H1 (cell line): Measurements from ENCODE around the gene ZNF888. TPM values are rescaled to one million over a fixed set of nuclear protein-coding genes. Genes with fewer than 3 reads are reported as not detected.
A peak's percentile ranks its signal among the peaks of the same experiment; 100 is the strongest.

ENCODE experiments used
- CTCF ChIA-PET: fragments of 300-600 bp; sonication (Branson Sonifier 250); formaldehyde crosslinking; loops from one replicate; lab custom pipeline; 2021; ENCODE audit not compliant: partially characterized antibody; lab: Charles Lee
- POLR2A ChIA-PET: fragments of 300-600 bp; sonication (Branson Sonifier 250); formaldehyde crosslinking; loops from one replicate; lab custom pipeline; 2021; ENCODE audit warnings: inconsistent platforms; ENCODE audit not compliant: partially characterized antibody; lab: Charles Lee
- DNase-seq, 2 experiments: peaks; one replicate each; pipeline versions ENCODE4 v3.0.0 to v3.0.0-alpha.2; 2010 to 2022; ENCODE audit warnings: low spot score in 2 of 2, low read depth in 1 of 2, mixed read lengths in 1 of 2
- FAIRE-seq: peaks from 2 replicates; lab custom pipeline; 2011; peaks lifted over from hg19 to GRCh38; lab: Jason Lieb, UNC
- H2AFZ ChIP-seq: 2 replicates; pipeline ENCODE4 v1.8.1; 2012; ENCODE audit warnings: low read length, inconsistent platforms
- H2AK5ac ChIP-seq: 2 replicates; pipeline ENCODE4 v1.6.1; 2013; ENCODE audit warnings: low read depth, low read length
- H2BK120ac ChIP-seq: replicated peaks from 2 replicates; pipeline ENCODE3; 2013; ENCODE audit warnings: low read depth, low read length, inconsistent platforms
- H2BK12ac ChIP-seq: 2 replicates; pipeline ENCODE4 v1.6.1; 2013; ENCODE audit warnings: low read depth, low read length
- H2BK15ac ChIP-seq: 2 replicates; pipeline ENCODE4 v1.6.1; 2013; ENCODE audit warnings: low read length
- H2BK20ac ChIP-seq: 2 replicates; pipeline ENCODE4 v1.6.1; 2013; ENCODE audit warnings: low read length
- H2BK5ac ChIP-seq: 2 replicates; pipeline ENCODE4 v1.6.1; 2013; ENCODE audit warnings: low read depth, low read length
- H3K14ac ChIP-seq: 2 replicates; pipeline ENCODE4 v1.6.1; 2013; ENCODE audit warnings: inconsistent platforms; ENCODE audit not compliant: insufficient read length
- H3K18ac ChIP-seq: 2 replicates; pipeline ENCODE4 v1.6.1; 2013; ENCODE audit warnings: low read length; ENCODE audit errors: extremely low read depth
- H3K23ac ChIP-seq: 2 replicates; pipeline ENCODE4 v1.6.1; 2013; ENCODE audit warnings: inconsistent platforms; ENCODE audit not compliant: insufficient read length
- H3K23me2 ChIP-seq: 2 replicates; pipeline ENCODE4 v1.6.1; 2013; ENCODE audit warnings: low read depth, low read length
- H3K27ac ChIP-seq: 2 replicates; pipeline ENCODE4 v1.6.1; 2011; ENCODE audit warnings: low read depth, low read length, inconsistent platforms
- H3K27me3 ChIP-seq, 4 experiments: replicated peaks in 1 of 4; 1 replicate in 1 of 4; 2 replicates in 3 of 4; pipeline versions ENCODE4 v1.6.1 to v1.8.1; 2011 to 2013; ENCODE audit warnings: low read length in 3 of 4, mild to moderate bottlenecking in 3 of 4, inconsistent platforms in 2 of 4, mixed read lengths in 2 of 4, moderate library complexity in 1 of 4; ENCODE audit not compliant: control insufficient read depth in 3 of 4, insufficient read depth in 3 of 4; ENCODE audit errors: extremely low read depth in 1 of 4
- H3K36me3 ChIP-seq, 4 experiments: 2 replicates each; pipeline versions ENCODE4 v1.6.1 to v1.8.1; 2011 to 2013; ENCODE audit warnings: mild to moderate bottlenecking in 4 of 4, low read length in 3 of 4, moderate library complexity in 2 of 4, control low read depth in 1 of 4, inconsistent platforms in 1 of 4; ENCODE audit not compliant: insufficient read depth in 4 of 4, control insufficient read depth in 2 of 4
- H3K4ac ChIP-seq: replicated peaks from 2 replicates; pipeline ENCODE3; 2013; ENCODE audit warnings: low read length, low read depth, mixed read lengths, inconsistent platforms; ENCODE audit not compliant: insufficient read length
- H3K4me1 ChIP-seq, 4 experiments: replicated peaks in 1 of 4; 1 replicate in 1 of 4; 2 replicates in 3 of 4; pipeline versions ENCODE4 v1.6.1 to v1.8.1; 2011 to 2013; ENCODE audit warnings: low read length in 3 of 4, inconsistent platforms in 2 of 4, mixed read lengths in 1 of 4; ENCODE audit not compliant: insufficient read depth in 4 of 4, control insufficient read depth in 3 of 4
- H3K4me2 ChIP-seq, 2 experiments: 2 replicates each; pipeline versions ENCODE4 v1.6.1 to v1.8.1; 2011 to 2013; ENCODE audit warnings: low read depth in 2 of 2, low read length in 2 of 2, control low read depth in 1 of 2, inconsistent platforms in 1 of 2, mild to moderate bottlenecking in 1 of 2; ENCODE audit not compliant: insufficient read depth in 1 of 2
- H3K4me3 ChIP-seq, 4 experiments: fragments of 200-600, 300-600 bp in 1 of 4; sonication (generic), shearing (Covaris generic), sonication (Bioruptor Twin) in 1 of 4; 2 replicates each; pipeline versions ENCODE4 v1.5.1 to v1.8.1; 2011 to 2016; ENCODE audit warnings: low read length in 4 of 4, low read depth in 3 of 4, control low read depth in 2 of 4, inconsistent platforms in 2 of 4, mild to moderate bottlenecking in 2 of 4, mixed read lengths in 1 of 4, moderate library complexity in 1 of 4; ENCODE audit not compliant: insufficient read depth in 2 of 4; ENCODE audit errors: extremely low read depth in 1 of 4
- H3K56ac ChIP-seq: replicated peaks from 2 replicates; pipeline ENCODE3; 2013; ENCODE audit warnings: low read depth, mild to moderate bottlenecking, mixed read lengths, low read length, inconsistent platforms; ENCODE audit not compliant: insufficient read length
- H3K79me1 ChIP-seq: 2 replicates; pipeline ENCODE4 v1.6.1; 2013; ENCODE audit warnings: low read depth, low read length, control low read depth
- H3K79me2 ChIP-seq, 2 experiments: 2 replicates each; pipeline versions ENCODE4 v1.6.1 to v1.8.1; 2012 to 2013; ENCODE audit warnings: low read length in 2 of 2, mild to moderate bottlenecking in 2 of 2, inconsistent platforms in 1 of 2; ENCODE audit not compliant: insufficient read depth in 2 of 2, control insufficient read depth in 1 of 2
- H3K9ac ChIP-seq, 4 experiments: replicated peaks in 1 of 4; 1 replicate in 1 of 4; 2 replicates in 3 of 4; pipeline versions ENCODE4 v1.6.1 to v1.8.1; 2011 to 2013; ENCODE audit warnings: low read depth in 3 of 4, low read length in 3 of 4, control low read depth in 2 of 4, mild to moderate bottlenecking in 2 of 4, moderate library complexity in 2 of 4, inconsistent platforms in 1 of 4; ENCODE audit errors: extremely low read depth in 1 of 4
- H3K9me3 ChIP-seq, 2 experiments: 2 replicates each; pipeline versions ENCODE4 v1.6.1 to v1.8.1; 2012 to 2013; ENCODE audit warnings: mild to moderate bottlenecking in 2 of 2, moderate library complexity in 2 of 2, control low read depth in 1 of 2, inconsistent platforms in 1 of 2, low read depth in 1 of 2, low read length in 1 of 2, mixed read lengths in 1 of 2; ENCODE audit not compliant: insufficient read depth in 2 of 2
- H4K20me1 ChIP-seq, 2 experiments: replicated peaks in 1 of 2; 2 replicates each; pipeline versions ENCODE3 to v1.8.1; 2011 to 2013; ENCODE audit warnings: inconsistent platforms in 2 of 2, low read length in 2 of 2, mild to moderate bottlenecking in 1 of 2; ENCODE audit not compliant: insufficient read depth in 2 of 2, control insufficient read depth in 1 of 2
- H4K5ac ChIP-seq: 2 replicates; pipeline ENCODE4 v1.6.1; 2013; ENCODE audit warnings: low read length, low read depth, mixed read lengths, inconsistent platforms; ENCODE audit not compliant: insufficient read length
- H4K8ac ChIP-seq: 2 replicates; pipeline ENCODE4 v1.8.0; 2013; ENCODE audit warnings: mild to moderate bottlenecking, moderate library complexity, low read length, inconsistent platforms; ENCODE audit not compliant: insufficient read depth; ENCODE audit errors: extremely low read depth
- H4K91ac ChIP-seq: replicated peaks from 2 replicates; pipeline ENCODE3; 2013; ENCODE audit warnings: low read length, mixed read lengths, inconsistent platforms; ENCODE audit not compliant: insufficient read length
- BRCA1 ChIP-seq: IDR thresholded peaks from 2 replicates; pipeline ENCODE4 v1.6.1; 2012; ENCODE audit warnings: low read depth, low read length, improper control_type of control experiment
- HDAC2 ChIP-seq, 2 experiments: fragments of 300-600 bp in 1 of 2; sonication (generic) in 1 of 2; IDR thresholded peaks; 2 replicates each; pipeline ENCODE4 v1.6.1; 2011 to 2012; ENCODE audit warnings: low read depth in 2 of 2, low read length in 2 of 2, mild to moderate bottlenecking in 2 of 2, moderate library complexity in 2 of 2, borderline replicate concordance in 1 of 2, inconsistent platforms in 1 of 2
- MAFK ChIP-seq: IDR thresholded peaks from 2 replicates; pipeline ENCODE4 v1.6.1; 2012; ENCODE audit warnings: low read depth, mild to moderate bottlenecking, improper control_type of control experiment, low read length
- POLR2A ChIP-seq, 2 experiments: IDR thresholded peaks; 1 replicate in 1 of 2; 2 replicates in 1 of 2; pipeline ENCODE4 v1.6.1; 2011; ENCODE audit warnings: low read depth in 2 of 2, low read length in 2 of 2, mild to moderate bottlenecking in 2 of 2; ENCODE audit errors: control extremely low read depth in 1 of 2
- POLR2AphosphoS5 ChIP-seq: IDR thresholded peaks from 2 replicates; pipeline ENCODE4 v1.6.1; 2011; ENCODE audit warnings: low read depth, low read length
- POU5F1 ChIP-seq: IDR thresholded peaks from 2 replicates; pipeline ENCODE4 v1.6.1; 2011; ENCODE audit warnings: low read depth, mild to moderate bottlenecking, low read length, moderate library complexity
- SUZ12 ChIP-seq: fragments of 200-600 bp; sonication (generic); IDR thresholded peaks from 2 replicates; pipeline ENCODE4 v1.6.1; 2012; ENCODE audit warnings: mild to moderate bottlenecking, inconsistent platforms, low read length, moderate library complexity, mixed read lengths
- TAF1 ChIP-seq: IDR thresholded peaks from 2 replicates; pipeline ENCODE4 v1.6.1; 2011; ENCODE audit warnings: mild to moderate bottlenecking, low read depth, low read length
- WGBS, 2 experiments: shearing (Covaris generic) in 1 of 2; methylation state at CpG; one replicate each; pipeline versions ENCODE4 v1.1.6 to v1.1.7; 2013 to 2015; ENCODE audit warnings: low lambda C conversion rate in 2 of 2, mixed read lengths in 2 of 2, inconsistent platforms in 1 of 2, low coverage in 1 of 2, missing lambda C conversion rate in 1 of 2; ENCODE audit not compliant: insufficient replicate concordance in 2 of 2, insufficient coverage in 1 of 2, insufficient read length in 1 of 2; ENCODE audit errors: extremely low coverage in 1 of 2, missing lambda C conversion rate in 1 of 2; 5-methylcytosine and 5-hydroxymethylcytosine counted together
- long read RNA-seq, 2 experiments: library from RNA in 1 of 2; library from capped mRNA in 1 of 2; stranded (forward); transcript quantifications; one replicate each; pipeline ENCODE4 v2.0.0, GENCODE V29; 2021; ENCODE audit warnings: inconsistent platforms in 1 of 2
- polyA minus RNA-seq, 3 experiments: library from RNA; depleted of rRNA, polyadenylated mRNA; stranded (reverse); fragments of >200 nt; gene quantifications; 1 replicate in 2 of 3; 2 replicates in 1 of 3; pipeline ENCODE4 v1.2.3, GENCODE V29; 2011
- polyA plus RNA-seq, 7 experiments: library from polyadenylated mRNA; depleted of rRNA in 3 of 7; stranded (reverse) in 5 of 7; unstranded in 2 of 7; fragments of >200 nt in 5 of 7; fragments of 200-250 nt in 2 of 7; gene quantifications; 1 replicate in 5 of 7; 2 replicates in 1 of 7; 4 replicates in 1 of 7; pipeline versions ENCODE4 v1.2.1 to v1.2.3, GENCODE V29; 2011 to 2013; ENCODE audit warnings: missing spikeins in 2 of 7, mixed read lengths in 2 of 7
- total RNA-seq: library from RNA; stranded (reverse); fragmentation: NEBNext Ultra II Directional; extraction: Animal tissue kit (Norgen Biotek cat#: 25700); gene quantifications from 2 replicates; pipeline ENCODE4 v1.2.1, GENCODE V29; 2021

The ZNF888 gene
- total RNA-seq (8.6 and 8.7 TPM in 2 replicates), polyA plus RNA-seq (2011; rRNA removed) (0.86 and 1.1 TPM in 2 replicates), polyA minus RNA-seq (2011; rRNA and poly(A)+ RNA removed) (9.5 and 11.2 TPM in 2 replicates)
- polyA plus RNA-seq (2011; cell fraction: cytosol; rRNA removed): 2.0 TPM
- polyA plus RNA-seq (2011; cell fraction: nucleus; rRNA removed): 1.4 TPM
- polyA plus RNA-seq (2012, experiment 1 of 2): 3.6 to 5.7 TPM (median 3.9 TPM) in 4 replicates
- 0.35 TPM for polyA plus RNA-seq (2012, experiment 2 of 2)
- 3.7 TPM for polyA plus RNA-seq (2013, experiment 1 of 2)
- polyA plus RNA-seq (2013, experiment 2 of 2): 3.5 TPM
- polyA minus RNA-seq (2011; cell fraction: cytosol; rRNA and poly(A)+ RNA removed): 7.4 TPM
- 6.6 TPM for polyA minus RNA-seq (2011; cell fraction: nucleus; rRNA and poly(A)+ RNA removed)
- long read RNA-seq, experiment 1, partial matches to known transcripts: 0 of 2 reads
- long read RNA-seq, experiment 1, other reads (novel, unspliced or antisense): 2 of 2 reads
- long read RNA-seq, experiment 2: 0 reads

DNA sequence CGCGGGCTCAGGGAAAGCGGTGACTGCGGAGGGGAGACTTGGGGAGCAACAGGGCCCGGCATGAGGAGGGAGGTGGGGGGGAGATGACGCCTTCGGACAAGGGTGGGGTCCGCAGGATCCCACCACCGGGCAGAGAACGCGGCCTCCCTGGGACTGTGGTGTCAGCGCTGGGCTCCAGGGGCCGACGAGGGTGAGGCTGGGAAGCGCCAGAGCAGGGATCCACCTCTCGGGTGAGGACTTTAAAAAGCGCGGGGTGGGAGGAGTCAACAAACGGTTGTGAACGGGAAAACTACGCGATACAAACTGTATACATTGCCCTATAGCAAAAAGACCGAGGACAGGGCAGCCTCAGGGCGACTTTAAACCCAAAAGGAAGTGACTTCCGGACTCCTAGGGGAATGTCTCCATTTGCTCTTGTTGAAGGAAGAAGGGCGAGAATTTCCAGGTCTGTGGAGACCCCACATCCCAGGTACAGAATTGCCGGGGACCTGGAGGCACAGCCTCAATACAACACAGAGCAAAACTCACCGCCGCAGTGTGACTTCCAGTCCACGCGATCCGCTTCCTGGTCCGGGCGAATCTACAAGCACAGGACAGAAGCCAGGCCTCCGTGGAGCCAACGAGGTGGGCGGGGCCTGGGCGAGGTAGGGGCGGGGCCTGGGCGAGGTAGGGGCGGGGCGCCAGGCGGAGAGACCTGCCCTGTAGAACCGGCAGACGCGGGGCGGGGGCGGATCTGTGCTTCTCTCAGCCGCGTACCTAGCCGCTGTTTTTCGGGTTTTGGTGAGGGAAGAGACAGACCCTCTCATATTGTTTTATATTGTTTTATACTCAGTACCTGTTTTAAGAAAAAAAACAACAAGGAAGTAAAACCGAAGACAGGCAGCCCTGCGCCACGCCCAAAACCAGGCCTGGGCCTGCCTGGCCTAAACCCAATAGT lies at the start of gene ZNF888:
ZNF888 (minus strand) TSS at position 588 of the 937 bp plus-strand sequence. CDS start 5,555 bp downstream, outside the sequence.
- peak within 1 kb of the TSS; percentile 11 for H4K5ac ChIP-seq
- H3K9ac ChIP-seq: peak within 1 kb of the TSS; percentile 38 to 85 (median 56)
- no peak within 1 kb of the TSS for H2BK20ac ChIP-seq
- CTCF ChIA-PET: no interaction called here
- H3K4me2 ChIP-seq: peak within 1 kb of the TSS; percentile 71 to 78
- peak within 1 kb of the TSS; percentile 32 for H3K18ac ChIP-seq
- peak within 1 kb of the TSS; percentile 82 to 94 (median 90) for H3K4me3 ChIP-seq
- FAIRE-seq (no peak), DNase-seq (peak; percentile 60 to 93)
- H3K79me1 ChIP-seq: no peaks in the 10 kb centered on the region
- peak within 1 kb of the TSS; percentile 1 for H3K56ac ChIP-seq
- H2AK5ac ChIP-seq: no peak within 1 kb of the TSS
- H3K4ac ChIP-seq: no peak within 1 kb of the TSS
- no peak within 1 kb of the TSS for H2BK15ac ChIP-seq
- peak within 1 kb of the TSS; percentile 43; the same call in 1 of the 2 replicates for H4K8ac ChIP-seq
- H2BK5ac ChIP-seq: peak within 1 kb of the TSS; percentile 50; the same call in 1 of the 2 replicates
- POLR2A ChIA-PET: interaction anchor here (1.3 to 1.9 kb wide), 4 partner anchors 21 to 49 kb away, joined by 3 to 4 read pairs (median 4); partner anchors contain the start of gene ZNF320
- H3K14ac ChIP-seq: no peak within 1 kb of the TSS
- H3K27me3 ChIP-seq: no peaks in the 10 kb centered on the region; a peak in 1 of 7 replicates
- peak within 1 kb of the TSS; percentile 97 for H2AFZ ChIP-seq
- H3K23me2 ChIP-seq: peaks cover 2% of the 10 kb centered on the region; the same call in 1 of the 2 replicates
- H3K9me3 ChIP-seq: no peaks in the 10 kb centered on the region
- H3K79me2 ChIP-seq: no peaks in the 10 kb centered on the region
- no peak within 1 kb of the TSS for H4K91ac ChIP-seq
- H3K23ac ChIP-seq: no peak within 1 kb of the TSS
- WGBS, 2 experiments: 3% methylated on average over 46 of the region's 55 CpGs; no CpG with 5 or more reads in 1 of the 2 experiments
- peak within 1 kb of the TSS; percentile 77; the same call in 1 of the 2 replicates for H3K27ac ChIP-seq
- H3K36me3 ChIP-seq: peaks cover 0 to 3% (median 0%) of the 10 kb centered on the region in 4 experiments; a peak in 2 of 8 replicates
- H2BK120ac ChIP-seq: no peak within 1 kb of the TSS
- H3K4me1 ChIP-seq: peaks cover 0 to 8% (median 4%) of the 10 kb centered on the region in 4 experiments; a peak in 3 of 7 replicates
- no peak within 1 kb of the TSS for H2BK12ac ChIP-seq
- H4K20me1 ChIP-seq: peaks cover 0 to 1% of the 10 kb centered on the region in 2 experiments
- TF ChIP-seq MAFK: no peak
- no peak for TF ChIP-seq BRCA1
- TF ChIP-seq POU5F1: no peak
- peak; percentile 52 to 62; a peak in 2 of 3 replicates for TF ChIP-seq POLR2A (IDR thresholded peaks at IDR 0.05; ENCODE audit: control extremely low read depth in 1 of 2, low read depth in 2 of 2, low read length in 2 of 2)
- peak; percentile 36; the same call in 1 of the 2 replicates for TF ChIP-seq TAF1
- peak; percentile 33; the same call in 1 of the 2 replicates for TF ChIP-seq POLR2AphosphoS5
- TF ChIP-seq HDAC2 (IDR thresholded peaks at IDR 0.05; ENCODE audit: borderline replicate concordance in 1 of 2, low read depth in 2 of 2, low read length in 2 of 2): no peak
- no peak for TF ChIP-seq SUZ12
